Thyroid gland (tissue), 4 donors: ENCODE results near the gene MTHFD1L. TPM values are rescaled to one million over a fixed set of nuclear protein-coding genes. Genes with fewer than 3 reads are reported as not detected.

Source experiments
- DNase-seq, 2 donors: peaks; one replicate each; pipeline ENCODE4 v3.0.0-alpha.2; 2019
- H3K27ac ChIP-seq, 3 donors: fragments of 200-600 bp; sonication (generic); 1 replicate in 2 of 3; 2 replicates in 1 of 3; pipeline ENCODE4 v1.5.1; 2016 to 2019; ENCODE audit warnings: mild to moderate bottlenecking in 1 of 3, moderate library complexity in 1 of 3
- H3K27me3 ChIP-seq: fragments of 200-600 bp; sonication (generic); one replicate; pipeline ENCODE4 v1.5.1; 2019
- H3K36me3 ChIP-seq, 2 donors: fragments of 200-600 bp; sonication (generic); one replicate each; pipeline ENCODE4 v1.5.1; 2016 to 2019
- H3K4me1 ChIP-seq, 2 donors: fragments of 200-600 bp; sonication (generic); one replicate each; pipeline ENCODE4 v1.5.1; 2017 to 2019
- H3K4me3 ChIP-seq, 3 donors: fragments of 200-600 bp; sonication (generic); replicated peaks in 1 of 3; 1 replicate in 2 of 3; 2 replicates in 1 of 3; pipeline ENCODE4 v1.5.1; 2016; ENCODE audit warnings: mild to moderate bottlenecking in 1 of 3
- H3K9me3 ChIP-seq: fragments of 200-600 bp; sonication (generic); one replicate; pipeline ENCODE4 v1.5.1; 2017
- CTCF ChIP-seq, 6 experiments: fragments of 200-600 bp in 3 of 6; fragments of 450-650 bp in 3 of 6; sonication (generic) in 3 of 6; IDR thresholded peaks; one replicate each; pipeline ENCODE4 v1.5.1; 2016 to 2019; ENCODE audit warnings: antibody characterized with exemption in 6 of 6, mild to moderate bottlenecking in 2 of 6, inconsistent platforms in 1 of 6, moderate library complexity in 1 of 6
- POLR2A ChIP-seq, 2 donors: fragments of 450-650 bp; IDR thresholded peaks; one replicate each; pipeline ENCODE4 v1.6.1; 2017; ENCODE audit warnings: antibody characterized with exemption in 2 of 2, mild to moderate bottlenecking in 2 of 2, moderate library complexity in 1 of 2
- WGBS, 2 donors: methylation state at CpG; one replicate each; pipeline ENCODE4 v1.1.5; 2017; 5-methylcytosine and 5-hydroxymethylcytosine counted together
- intact Hi-C: fragments of 100-400 bp; cut with DNase I; formaldehyde crosslinking; loops from one replicate; pipeline ENCODE4 v1.15.1; 2023
- total RNA-seq, 4 donors: library from RNA; depleted of rRNA; stranded (reverse); fragments of >200 nt; gene quantifications; one replicate each; pipeline ENCODE4 v1.2.3, GENCODE V29; 2016

Gene MTHFD1L
- total RNA-seq, 4 donors from 2014 or later, result 8.7 to 14.6 (median 11.0) TPM

GRCh38 chr6:150981095-150981494 lies 115.6 kb downstream of the MTHFD1L start:
- Histone ChIP-seq H3K4me3 (no peak overlapping the region), H3K4me1 (no peaks in the 10 kb centered on the region)

GRCh38 chr6:150981669-150982068 lies 116.2 kb downstream of the MTHFD1L start:
- H3K27me3 ChIP-seq, result no peaks in the 10 kb centered on the region
- TF ChIP-seq POLR2A (IDR thresholded peaks at IDR 0.05), result no peak
- no peak for TF ChIP-seq CTCF (IDR thresholded peaks at IDR 0.05)
- WGBS, 2 donors, result 93 to 94% methylated on average over 2 of the region's 2 CpGs
- H3K4me3 ChIP-seq, result no peak overlapping the region
- no peaks in the 10 kb centered on the region for H3K36me3 ChIP-seq
- DNase-seq, result no peak
- H3K27ac ChIP-seq, result no peak overlapping the region
- no peaks in the 10 kb centered on the region for H3K9me3 ChIP-seq
- intact Hi-C loops, result no loop called here
- no peaks in the 10 kb centered on the region for H3K4me1 ChIP-seq

More at GRCh38 chr6:150981095-150981494, 115.6 kb downstream of the MTHFD1L start:
- H3K36me3 ChIP-seq, result no peaks in the 10 kb centered on the region
- H3K27ac ChIP-seq, result no peak overlapping the region
- no peak for DNase-seq
- TF ChIP-seq POLR2A (IDR thresholded peaks at IDR 0.05) (no peak), CTCF (IDR thresholded peaks at IDR 0.05) (no peak)
- intact Hi-C loops, result no loop called here
- no peaks in the 10 kb centered on the region for H3K9me3 ChIP-seq
- no peaks in the 10 kb centered on the region for H3K27me3 ChIP-seq
- WGBS, 2 donors, result 80% methylated on average over 11 of the region's 11 CpGs

GRCh38 chr6:150987371-150987828 lies 121.9 kb downstream of the MTHFD1L start:
- DNase-seq, result no peak
- no peak overlapping the region for H3K27ac ChIP-seq
- H3K27me3 ChIP-seq, result no peaks in the 10 kb centered on the region
- no peaks in the 10 kb centered on the region for H3K36me3 ChIP-seq
- intact Hi-C loops, result no loop called here
- H3K4me3 ChIP-seq, result no peak overlapping the region
- WGBS, 2 donors, result 89 to 92% methylated on average over 7 of the region's 7 CpGs
- TF ChIP-seq CTCF (IDR thresholded peaks at IDR 0.05) (no peak), POLR2A (IDR thresholded peaks at IDR 0.05) (no peak)
- H3K4me1 ChIP-seq, result no peaks in the 10 kb centered on the region
- no peaks in the 10 kb centered on the region for H3K9me3 ChIP-seq

- H3K27ac ChIP-seq, result no peak overlapping the region
- no peaks in the 10 kb centered on the region for H3K9me3 ChIP-seq
- no peaks in the 10 kb centered on the region for H3K36me3 ChIP-seq
- no peak for TF ChIP-seq POLR2A (IDR thresholded peaks at IDR 0.05)
- no peak for TF ChIP-seq CTCF (IDR thresholded peaks at IDR 0.05)
- 78 to 86% methylated on average over 5 of the region's 5 CpGs for WGBS, 2 donors
- no peak overlapping the region for H3K4me3 ChIP-seq
- intact Hi-C loops, result no loop called here
- H3K4me1 ChIP-seq, result no peaks in the 10 kb centered on the region
- no peak for DNase-seq
- no peaks in the 10 kb centered on the region for H3K27me3 ChIP-seq
These were observed 122.5 kb downstream of the MTHFD1L start for GRCh38 chr6:150987855-150988464.

GRCh38 chr6:150991487-150991886 lies 126.0 kb downstream of the MTHFD1L start:
- intact Hi-C loops, result no loop called here
- DNase-seq, result no peak

More at GRCh38 chr6:150991487-150991886, 126.0 kb downstream of the MTHFD1L start:
- no peaks in the 10 kb centered on the region for H3K36me3 ChIP-seq
- WGBS, 2 donors, result 82 to 94% methylated on average over 3 of the region's 3 CpGs
- no peaks in the 10 kb centered on the region for H3K27me3 ChIP-seq
- no peak overlapping the region for H3K27ac ChIP-seq
- H3K4me1 ChIP-seq, result no peaks in the 10 kb centered on the region
- H3K4me3 ChIP-seq, result no peak overlapping the region
- no peaks in the 10 kb centered on the region for H3K9me3 ChIP-seq
- TF ChIP-seq POLR2A (IDR thresholded peaks at IDR 0.05) (no peak), CTCF (IDR thresholded peaks at IDR 0.05) (no peak)
